Stimulated activated CD4-positive, alpha-beta T cell treated with anti-CD3 and anti-CD28 coated beads, TNF-alpha, amount 100 ng/mL, for 1 hour (primary cell): ENCODE results near the gene MYOC.
A peak's percentile ranks its signal among the peaks of the same experiment; 100 is the strongest.
"Not testable (repeated sequence)": the region's sequence is repeated elsewhere in the genome, so short reads cannot be mapped to it uniquely, and the experiment has no call there.

ENCODE experiments used
- DNase-seq, 3 donors: peaks; one replicate each; pipeline ENCODE4 v3.0.0-alpha.2; 2020; ENCODE audit warnings: low read depth in 3 of 3, low spot score in 1 of 3

MYOC gene

GRCh38 chr1:171653796-171654195 lies 1.3 kb upstream of the MYOC start:
- no peak for DNase-seq

- no peak for DNase-seq
These were observed 6.3 kb downstream of the MYOC start for GRCh38 chr1:171646249-171646560.

- DNase-seq, result no peak
These were observed 6.8 kb downstream of the MYOC start for GRCh38 chr1:171645553-171646248.

GRCh38 chr1:171644805-171645483 lies 7.5 kb downstream of the MYOC start:
- DNase-seq, result peak; percentile 21 to 33 (median 29)

- no peak for DNase-seq
These were observed 9.3 kb downstream of the MYOC start for GRCh38 chr1:171643156-171643555.

- DNase-seq, result no peak
These were observed 10.3 kb downstream of the MYOC start for GRCh38 chr1:171642197-171642596.

GRCh38 chr1:171641076-171641864 lies 11.2 kb downstream of the MYOC start:
- no peak for DNase-seq

- no peak for DNase-seq
These were observed 12.3 kb downstream of the MYOC start for GRCh38 chr1:171640225-171640624.

- DNase-seq, result no peak
These were observed 14.4 kb downstream of the MYOC start for GRCh38 chr1:171637928-171638576.

- no peak for DNase-seq
These were observed 16.3 kb downstream of the MYOC start for GRCh38 chr1:171636141-171636540.

GRCh38 chr1:171635661-171636060 lies 16.8 kb downstream of the MYOC start:
- no peak for DNase-seq

GRCh38 chr1:171628225-171628624 lies 24.3 kb downstream of the MYOC start:
- DNase-seq, result no peak

GRCh38 chr1:171627020-171627419 lies 25.5 kb downstream of the MYOC start:
- no peak for DNase-seq

- DNase-seq, result no peak
These were observed 27.3 kb downstream of the MYOC start for GRCh38 chr1:171625225-171625624.

GRCh38 chr1:171623651-171624331 lies 28.7 kb downstream of the MYOC start:
- DNase-seq, result no peak

- DNase-seq, result no peak
These were observed 30.4 kb downstream of the MYOC start, which contains the start of gene MYOCOS for GRCh38 chr1:171622152-171622462. Gene MYOCOS (plus strand): TSS chr1:171622243. CDS start chr1:171623884, 1,641 bp downstream.

GRCh38 chr1:171616586-171616985 lies 35.9 kb downstream of the MYOC start:
- no peak for DNase-seq

GRCh38 chr1:171615122-171615906 lies 37.2 kb downstream of the MYOC start:
- DNase-seq, result not testable (repeated sequence)

- DNase-seq, result no peak
These were observed 39.2 kb downstream of the MYOC start for GRCh38 chr1:171613282-171613681.

GRCh38 chr1:171611306-171611705 lies 41.2 kb downstream of the MYOC start:
- no peak for DNase-seq
